ENCODE measurements around the gene TTF2.

The TTF2 gene

GRCh38 chr1:117059678-117060440 is at the start of gene TTF2:
TSS of gene TTF2 (plus strand) at chr1:117060326. CDS start at chr1:117060347, 21 bp downstream.
- H3K4me3 ChIP-seq (ENCODE audit: low read depth, low read length), result peak within 1 kb of the TSS; percentile 86

- H3K4me3 ChIP-seq (ENCODE audit: low read depth, low read length), result no peak overlapping the region
Observed at GRCh38 chr1:117011334-117011733, 48.8 kb upstream of the TTF2 start.

GRCh38 chr1:117013309-117013858 is 46.7 kb upstream of the TTF2 start:
- H3K4me3 ChIP-seq (ENCODE audit: low read depth, low read length), result no peak overlapping the region

- H3K4me3 ChIP-seq (ENCODE audit: low read depth, low read length), result no peak overlapping the region
Observed at GRCh38 chr1:117014209-117014608, 45.9 kb upstream of the TTF2 start.

- no peak overlapping the region for H3K4me3 ChIP-seq (ENCODE audit: low read depth, low read length)
Observed at GRCh38 chr1:117015724-117016123, 44.4 kb upstream of the TTF2 start.

GRCh38 chr1:117017062-117017461 is 43.1 kb upstream of the TTF2 start:
- no peak overlapping the region for H3K4me3 ChIP-seq (ENCODE audit: low read depth, low read length)

GRCh38 chr1:117017648-117018047 is 42.5 kb upstream of the TTF2 start:
- H3K4me3 ChIP-seq (ENCODE audit: low read depth, low read length), result no peak overlapping the region

GRCh38 chr1:117020526-117021156 is 39.5 kb upstream of the TTF2 start:
- no peak overlapping the region for H3K4me3 ChIP-seq (ENCODE audit: low read depth, low read length)

- H3K4me3 ChIP-seq (ENCODE audit: low read depth, low read length), result no peak overlapping the region
Observed at GRCh38 chr1:117022114-117022513, 38.0 kb upstream of the TTF2 start.

- H3K4me3 ChIP-seq (ENCODE audit: low read depth, low read length), result no peak overlapping the region
Observed at GRCh38 chr1:117025568-117025967, 34.6 kb upstream of the TTF2 start.

- no peak overlapping the region for H3K4me3 ChIP-seq (ENCODE audit: low read depth, low read length)
Observed at GRCh38 chr1:117026361-117026760, 33.8 kb upstream of the TTF2 start.

GRCh38 chr1:117029685-117030084 is 30.4 kb upstream of the TTF2 start:
- H3K4me3 ChIP-seq (ENCODE audit: low read depth, low read length), result no peak overlapping the region

GRCh38 chr1:117030271-117030877 is 29.8 kb upstream of the TTF2 start:
- H3K4me3 ChIP-seq (ENCODE audit: low read depth, low read length), result no peak overlapping the region

GRCh38 chr1:117032266-117032665 is 27.9 kb upstream of the TTF2 start:
- H3K4me3 ChIP-seq (ENCODE audit: low read depth, low read length), result no peak overlapping the region

- H3K4me3 ChIP-seq (ENCODE audit: low read depth, low read length), result no peak overlapping the region
Observed at GRCh38 chr1:117032681-117033539, 27.2 kb upstream of the TTF2 start.

- no peak overlapping the region for H3K4me3 ChIP-seq (ENCODE audit: low read depth, low read length)
Observed at GRCh38 chr1:117033772-117034171, 26.4 kb upstream of the TTF2 start.

GRCh38 chr1:117034791-117035290 is 25.3 kb upstream of the TTF2 start:
- no peak overlapping the region for H3K4me3 ChIP-seq (ENCODE audit: low read depth, low read length)

GRCh38 chr1:117036018-117036461 is 24.1 kb upstream of the TTF2 start:
- H3K4me3 ChIP-seq (ENCODE audit: low read depth, low read length), result no peak overlapping the region

GRCh38 chr1:117037802-117038201 is 22.3 kb upstream of the TTF2 start:
- no peak overlapping the region for H3K4me3 ChIP-seq (ENCODE audit: low read depth, low read length)

- H3K4me3 ChIP-seq (ENCODE audit: low read depth, low read length), result no peak overlapping the region
Observed at GRCh38 chr1:117038236-117038635, 21.9 kb upstream of the TTF2 start.

GRCh38 chr1:117044217-117044616 is 15.9 kb upstream of the TTF2 start:
- H3K4me3 ChIP-seq (ENCODE audit: low read depth, low read length), result no peak overlapping the region
